Spleen (tissue), 7 donors: Measurements from ENCODE around the gene GATAD2A.

Experiments used
- POLR2A ChIP-seq, 3 donors: fragments of 450-650 bp; IDR thresholded peaks; one replicate each; pipeline ENCODE4 v1.5.1; 2017; ENCODE audit warnings: antibody characterized with exemption in 3 of 3, mild to moderate bottlenecking in 1 of 3
- TF ChIP-seq, protein P1 (sequence below), 11 experiments: fragments of 200-600 bp in 7 of 11; fragments of 450-650 bp in 4 of 11; sonication (generic) in 4 of 11; IDR thresholded peaks in 8 of 11; conservative IDR thresholded peaks in 3 of 11; 1 replicate in 7 of 11; 2 replicates in 4 of 11; pipeline versions ENCODE4 v1.4.0 to v1.8.0; 2016 to 2021; ENCODE audit warnings: antibody characterized with exemption in 11 of 11, inconsistent platforms in 4 of 11, mild to moderate bottlenecking in 1 of 11
- donor health status: DM: no; HTN: no; CAD: no; lungs with moderate emphysema.
- donor health status: DM: no; HTN: no; CAD: no.
- donor health status: DM: no; HTN: no; CAD: no.

DNA sequence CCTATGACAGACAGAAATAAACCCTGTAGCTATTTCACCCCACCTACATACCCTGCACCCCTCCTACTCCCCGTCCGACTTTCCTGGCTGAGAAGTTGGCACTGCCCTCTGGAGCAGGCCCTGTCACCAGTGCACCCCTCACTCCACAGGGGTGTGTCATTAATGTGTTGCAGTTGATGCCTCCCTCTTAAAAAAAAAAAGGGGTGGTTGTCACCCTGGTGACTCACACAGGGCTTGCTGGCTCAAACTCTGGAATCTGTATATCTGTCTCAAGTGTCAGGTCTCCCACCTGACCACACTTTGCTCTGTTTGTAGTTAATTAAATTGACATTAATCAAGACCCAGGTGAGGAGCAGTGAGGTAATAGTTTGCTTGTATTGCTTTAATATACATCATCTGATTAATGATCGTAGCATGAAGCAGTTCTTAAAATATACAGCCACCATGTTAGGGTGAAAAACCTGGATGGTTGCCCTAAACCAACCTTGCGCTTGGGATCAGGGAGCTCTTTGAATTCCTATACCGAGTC, 2.0 kb upstream of the GATAD2A start:
- no peak for TF ChIP-seq POLR2A (IDR thresholded peaks at IDR 0.05)
- TF ChIP-seq, protein P1, sequence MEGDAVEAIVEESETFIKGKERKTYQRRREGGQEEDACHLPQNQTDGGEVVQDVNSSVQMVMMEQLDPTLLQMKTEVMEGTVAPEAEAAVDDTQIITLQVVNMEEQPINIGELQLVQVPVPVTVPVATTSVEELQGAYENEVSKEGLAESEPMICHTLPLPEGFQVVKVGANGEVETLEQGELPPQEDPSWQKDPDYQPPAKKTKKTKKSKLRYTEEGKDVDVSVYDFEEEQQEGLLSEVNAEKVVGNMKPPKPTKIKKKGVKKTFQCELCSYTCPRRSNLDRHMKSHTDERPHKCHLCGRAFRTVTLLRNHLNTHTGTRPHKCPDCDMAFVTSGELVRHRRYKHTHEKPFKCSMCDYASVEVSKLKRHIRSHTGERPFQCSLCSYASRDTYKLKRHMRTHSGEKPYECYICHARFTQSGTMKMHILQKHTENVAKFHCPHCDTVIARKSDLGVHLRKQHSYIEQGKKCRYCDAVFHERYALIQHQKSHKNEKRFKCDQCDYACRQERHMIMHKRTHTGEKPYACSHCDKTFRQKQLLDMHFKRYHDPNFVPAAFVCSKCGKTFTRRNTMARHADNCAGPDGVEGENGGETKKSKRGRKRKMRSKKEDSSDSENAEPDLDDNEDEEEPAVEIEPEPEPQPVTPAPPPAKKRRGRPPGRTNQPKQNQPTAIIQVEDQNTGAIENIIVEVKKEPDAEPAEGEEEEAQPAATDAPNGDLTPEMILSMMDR (IDR thresholded peaks at IDR 0.05 in 8 of 11, conservative IDR thresholded peaks at IDR 0.05 in 3 of 11) = no peak
